HFFc6 (cell line): ENCODE measurements around the gene SCN3B. TPM values are rescaled to one million over a fixed set of nuclear protein-coding genes. Genes with fewer than 3 reads are reported as not detected.

Experiments
- DNase-seq: peaks from one replicate; pipeline ENCODE4 v3.0.0-alpha.2; 2018
- H3K27ac Mint-ChIP-seq: 2 replicates; pipeline ENCODE4 v1.8.0; 2020; ENCODE audit warnings: mild to moderate bottlenecking, mixed read lengths
- H3K27me3 Mint-ChIP-seq: 2 replicates; pipeline ENCODE4 v1.8.0; 2021; ENCODE audit warnings: mild to moderate bottlenecking, moderate library complexity, mixed read lengths; ENCODE audit not compliant: insufficient read depth
- H3K36me3 Mint-ChIP-seq: 2 replicates; pipeline ENCODE4 v1.8.0; 2021; ENCODE audit warnings: low read depth, mixed read lengths
- H3K4me1 Mint-ChIP-seq: 2 replicates; pipeline ENCODE4 v1.8.0; 2020; ENCODE audit warnings: low read depth, mixed read lengths
- H3K4me3 Mint-ChIP-seq: 2 replicates; pipeline ENCODE4 v1.8.0; 2020; ENCODE audit warnings: mild to moderate bottlenecking, moderate library complexity, mixed read lengths
- H3K9me3 Mint-ChIP-seq: 2 replicates; pipeline ENCODE4 v1.8.0; 2020; ENCODE audit warnings: mild to moderate bottlenecking, mixed read lengths
- total RNA-seq, 6 experiments: library from RNA; stranded (reverse); fragmentation: NEBNext Ultra II Directional; extraction: Animal tissue kit (Norgen Biotek cat#: 25700); gene quantifications; 2 replicates in 1 of 6; 3 replicates in 5 of 6; pipeline ENCODE4 v1.2.3, GENCODE V29; 2021
- TF ChIP-seq, protein P1 (sequence below): fragments of 200-600 bp; sonication (generic); IDR thresholded peaks from 2 replicates; pipeline ENCODE4 v1.5.0; 2021; ENCODE audit warnings: antibody characterized with exemption, mild to moderate bottlenecking

The SCN3B gene
- total RNA-seq, 6 experiments from 2014 or later: not detected

- no peak for DNase-seq
- no peaks in the 10 kb centered on the region for H3K36me3 Mint-ChIP-seq
- H3K4me1 Mint-ChIP-seq: no peaks in the 10 kb centered on the region
- no peaks in the 10 kb centered on the region; the same call in 1 of the 2 replicates for H3K9me3 Mint-ChIP-seq
- TF ChIP-seq, protein P1, sequence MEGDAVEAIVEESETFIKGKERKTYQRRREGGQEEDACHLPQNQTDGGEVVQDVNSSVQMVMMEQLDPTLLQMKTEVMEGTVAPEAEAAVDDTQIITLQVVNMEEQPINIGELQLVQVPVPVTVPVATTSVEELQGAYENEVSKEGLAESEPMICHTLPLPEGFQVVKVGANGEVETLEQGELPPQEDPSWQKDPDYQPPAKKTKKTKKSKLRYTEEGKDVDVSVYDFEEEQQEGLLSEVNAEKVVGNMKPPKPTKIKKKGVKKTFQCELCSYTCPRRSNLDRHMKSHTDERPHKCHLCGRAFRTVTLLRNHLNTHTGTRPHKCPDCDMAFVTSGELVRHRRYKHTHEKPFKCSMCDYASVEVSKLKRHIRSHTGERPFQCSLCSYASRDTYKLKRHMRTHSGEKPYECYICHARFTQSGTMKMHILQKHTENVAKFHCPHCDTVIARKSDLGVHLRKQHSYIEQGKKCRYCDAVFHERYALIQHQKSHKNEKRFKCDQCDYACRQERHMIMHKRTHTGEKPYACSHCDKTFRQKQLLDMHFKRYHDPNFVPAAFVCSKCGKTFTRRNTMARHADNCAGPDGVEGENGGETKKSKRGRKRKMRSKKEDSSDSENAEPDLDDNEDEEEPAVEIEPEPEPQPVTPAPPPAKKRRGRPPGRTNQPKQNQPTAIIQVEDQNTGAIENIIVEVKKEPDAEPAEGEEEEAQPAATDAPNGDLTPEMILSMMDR: no peak
- H3K27ac Mint-ChIP-seq: no peak overlapping the region
- no peak overlapping the region for H3K4me3 Mint-ChIP-seq
- peaks cover 38% of the 10 kb centered on the region for H3K27me3 Mint-ChIP-seq
Measured at GRCh38 chr11:123683428-123684170, 29.2 kb upstream of the SCN3B start.

GRCh38 chr11:123682696-123683410, 28.4 kb upstream of the SCN3B start:
- TF ChIP-seq, protein P1: no peak
- H3K9me3 Mint-ChIP-seq: no peaks in the 10 kb centered on the region; the same call in 1 of the 2 replicates
- no peak overlapping the region for H3K4me3 Mint-ChIP-seq
- no peaks in the 10 kb centered on the region for H3K4me1 Mint-ChIP-seq
- no peak for DNase-seq
- H3K27ac Mint-ChIP-seq: no peak overlapping the region
- no peaks in the 10 kb centered on the region for H3K36me3 Mint-ChIP-seq
- peaks cover 39% of the 10 kb centered on the region for H3K27me3 Mint-ChIP-seq

- no peaks in the 10 kb centered on the region; the same call in 1 of the 2 replicates for H3K9me3 Mint-ChIP-seq
Measured at GRCh38 chr11:123681030-123681429, 26.6 kb upstream of the SCN3B start.

GRCh38 chr11:123678246-123678645, 23.8 kb upstream of the SCN3B start:
- TF ChIP-seq, protein P1: no peak
- Mint-ChIP-seq H3K9me3 (no peaks in the 10 kb centered on the region), H3K36me3 (no peaks in the 10 kb centered on the region), H3K4me1 (peaks cover 13% of the 10 kb centered on the region), H3K27me3 (peaks cover 36% of the 10 kb centered on the region), H3K4me3 (no peak overlapping the region), H3K27ac (no peak overlapping the region)
- DNase-seq: no peak

More at GRCh38 chr11:123681030-123681429, 26.6 kb upstream of the SCN3B start:
- DNase-seq: no peak
- Mint-ChIP-seq H3K4me1 (peaks cover 9% of the 10 kb centered on the region), H3K27ac (no peak overlapping the region), H3K27me3 (peaks cover 35% of the 10 kb centered on the region), H3K36me3 (no peaks in the 10 kb centered on the region), H3K4me3 (no peak overlapping the region)
- TF ChIP-seq, protein P1: no peak

GRCh38 chr11:123677510-123677909, 23.1 kb upstream of the SCN3B start:
- H3K9me3 Mint-ChIP-seq: no peaks in the 10 kb centered on the region
- TF ChIP-seq, protein P1: no peak
- no peak for DNase-seq
- no peak overlapping the region for H3K27ac Mint-ChIP-seq
- H3K27me3 Mint-ChIP-seq: peaks cover 34% of the 10 kb centered on the region
- H3K36me3 Mint-ChIP-seq: no peaks in the 10 kb centered on the region
- H3K4me1 Mint-ChIP-seq: peaks cover 13% of the 10 kb centered on the region
- no peak overlapping the region for H3K4me3 Mint-ChIP-seq
